K562 (cell line): ENCODE results near the gene IGFBPL1. TPM values are rescaled to one million over a fixed set of nuclear protein-coding genes. Genes with fewer than 3 reads are reported as not detected.

Experiments used
- ATAC-seq: fragments of 200-7000 bp; cut with Tn5 transposase; 3 replicates; pipeline ENCODE4 v1.9.1; 2020; ENCODE audit warnings: moderate library complexity
- BruUV-seq: library from RNA; stranded (reverse); fragments of 400-500 nt; replicated peaks from 2 replicates; lab custom pipeline; 2021; lab: Mats Ljungman, UMichigan
- CTCF ChIA-PET: fragments of 300-600 bp; formaldehyde crosslinking; extraction: SDS; loops from one replicate; lab custom pipeline; 2021; ENCODE audit warnings: low intra/inter-chr PET ratio; lab: Yijun Ruan, JAX
- POLR2A ChIA-PET: fragments of 300-600, 350-650 bp; sonication (Branson Sonifier 250); formaldehyde crosslinking; extraction: SDS; loops from one replicate; lab custom pipeline; 2021; ENCODE audit warnings: antibody characterized with exemption, inconsistent platforms; lab: Yijun Ruan, JAX
- DNase-seq, 4 experiments: peaks; one replicate each; pipeline versions ENCODE4 v3.0.0 to v3.0.0-alpha.2; 2011 to 2018; ENCODE audit warnings: low spot score in 3 of 4, mixed read lengths in 3 of 4; ENCODE audit errors: extremely low read depth in 1 of 4
- FAIRE-seq: peaks from 2 replicates; lab custom pipeline; 2011; peaks lifted over from hg19 to GRCh38; lab: Jason Lieb, UNC
- H2AFZ ChIP-seq: 2 replicates; pipeline ENCODE4 v1.6.0; 2011; ENCODE audit warnings: low read depth, low read length, control low read depth, inconsistent platforms
- H3K27ac ChIP-seq: fragments of 200-600 bp; 3 replicates; pipeline ENCODE4 v1.8.0; 2011; ENCODE audit warnings: low read depth, mild to moderate bottlenecking, control low read depth, inconsistent platforms, low read length, moderate library complexity, mixed read lengths; ENCODE audit errors: extremely low read depth
- H3K27me3 ChIP-seq, 2 experiments: fragments of 300-600 bp in 1 of 2; 2 replicates in 1 of 2; 3 replicates in 1 of 2; pipeline versions ENCODE4 v1.6.0 to v1.8.0; 2011; ENCODE audit warnings: inconsistent platforms in 2 of 2, low read length in 2 of 2, mild to moderate bottlenecking in 1 of 2, mixed read lengths in 1 of 2, moderate library complexity in 1 of 2; ENCODE audit not compliant: control insufficient read depth in 2 of 2, insufficient read depth in 2 of 2
- H3K36me3 ChIP-seq: fragments of 300-600 bp; 3 replicates; pipeline ENCODE4 v1.8.0; 2011; ENCODE audit warnings: mild to moderate bottlenecking, low read length, inconsistent platforms; ENCODE audit not compliant: control insufficient read depth, insufficient read depth
- H3K4me1 ChIP-seq, 2 experiments: fragments of 200-600 bp in 1 of 2; replicated peaks in 1 of 2; 2 replicates in 1 of 2; 3 replicates in 1 of 2; pipeline versions ENCODE4 v1.5.1 to v1.8.0; 2011; ENCODE audit warnings: inconsistent platforms in 2 of 2, low read length in 2 of 2, mild to moderate bottlenecking in 1 of 2, mixed read lengths in 1 of 2, moderate library complexity in 1 of 2; ENCODE audit not compliant: control insufficient read depth in 2 of 2, insufficient read depth in 2 of 2
- H3K4me2 ChIP-seq: 2 replicates; pipeline ENCODE4 v1.6.1; 2011; ENCODE audit warnings: low read length, control low read depth, inconsistent platforms, mixed read lengths; ENCODE audit not compliant: insufficient read depth
- H3K4me3 ChIP-seq: fragments of 200-600 bp; sonication (generic), shearing (Covaris generic); 2 replicates; pipeline ENCODE4 v1.5.1; 2016; ENCODE audit warnings: control low read depth, inconsistent platforms
- H3K79me2 ChIP-seq: fragments of 200-600 bp; 3 replicates; pipeline ENCODE4 v1.8.0; 2011; ENCODE audit warnings: low read length, inconsistent platforms; ENCODE audit not compliant: control insufficient read depth, insufficient read depth
- H3K9ac ChIP-seq, 2 experiments: 2 replicates each; pipeline versions ENCODE4 v1.6.0 to v1.6.1; 2011; ENCODE audit warnings: low read depth in 2 of 2, low read length in 2 of 2, control low read depth in 1 of 2, inconsistent platforms in 1 of 2, mild to moderate bottlenecking in 1 of 2, mixed read lengths in 1 of 2; ENCODE audit not compliant: insufficient read depth in 1 of 2
- H3K9me1 ChIP-seq: one replicate; pipeline ENCODE4 v1.6.0; 2011; ENCODE audit warnings: inconsistent platforms, mild to moderate bottlenecking, low read length, moderate library complexity; ENCODE audit not compliant: control insufficient read depth, insufficient read depth
- H3K9me3 ChIP-seq: replicated peaks from 2 replicates; pipeline ENCODE4 v1.5.1; 2011; ENCODE audit warnings: low read depth, low read length, inconsistent platforms; ENCODE audit not compliant: control insufficient read depth, insufficient read depth
- H4K20me1 ChIP-seq: replicated peaks from 2 replicates; pipeline ENCODE4 v1.6.1; 2011; ENCODE audit warnings: low read length, inconsistent platforms, mixed read lengths; ENCODE audit not compliant: control insufficient read depth, insufficient read depth
- AFF1 ChIP-seq, 2 experiments: fragments of 450-650 bp; IDR thresholded peaks; 2 replicates each; pipeline ENCODE4 v1.6.1; 2018; ENCODE audit warnings: mild to moderate bottlenecking in 2 of 2, low read depth in 1 of 2; ENCODE audit not compliant: partially characterized antibody in 2 of 2
- KDM5B ChIP-seq: fragments of 200-600 bp; sonication (generic); IDR thresholded peaks from 2 replicates; pipeline ENCODE4 v1.6.1; 2012; ENCODE audit warnings: low read depth, mild to moderate bottlenecking, moderate library complexity, low read length, control low read depth, inconsistent platforms; ENCODE audit not compliant: insufficient replicate concordance
- KHSRP ChIP-seq: fragments of 450-650 bp; IDR thresholded peaks from 2 replicates; pipeline ENCODE4 v1.6.1; 2017
- TAF9B ChIP-seq: fragments of 450-650 bp; IDR thresholded peaks from 2 replicates; pipeline ENCODE4 v1.6.1; 2018; ENCODE audit warnings: mild to moderate bottlenecking; ENCODE audit not compliant: partially characterized antibody
- TRIM28 ChIP-seq: fragments of 450-650 bp; IDR thresholded peaks from 2 replicates; pipeline ENCODE4 v1.6.1; 2017
- ZFP36 ChIP-seq: fragments of 150-350 bp; IDR thresholded peaks from 2 replicates; pipeline ENCODE4 v1.6.1; 2018; ENCODE audit warnings: low read length, low read depth; ENCODE audit not compliant: partially characterized antibody
- ZNF589 ChIP-seq: fragments of 200-800 bp; sonication (Bioruptor generic); IDR thresholded peaks from 2 replicates; pipeline ENCODE4 v1.6.1; 2016; ENCODE audit warnings: low read depth, missing genetic modification characterization, missing compliant biosample characterization
- WGBS: fragments of 100-300 bp; shearing (Covaris generic); methylation state at CpG from one replicate; pipeline ENCODE4 v1.1.6; 2016; ENCODE audit warnings: low coverage, mixed read lengths; ENCODE audit not compliant: insufficient coverage; ENCODE audit errors: missing lambda C conversion rate; 5-methylcytosine and 5-hydroxymethylcytosine counted together
- in situ Hi-C: fragments of 300-500 bp; cut with MboI; formaldehyde crosslinking; loops from 4 replicates; pipeline ENCODE4 v1.15.0; 2018; ENCODE audit warnings: inconsistent platforms, mixed read lengths
- intact Hi-C: fragments of 100-400 bp; cut with micrococcal nuclease; formaldehyde crosslinking; loops from 2 replicates; pipeline ENCODE4 v1.14.2; 2022
- polyA plus RNA-seq, 8 experiments: library from polyadenylated mRNA; depleted of rRNA in 4 of 8; stranded (reverse) in 5 of 8; unstranded in 3 of 8; fragments of >200 nt; fragmentation: Nextera tagmentation in 2 of 8; fragmentation: Illumina TruSeq in 1 of 8; extraction: Ambion mirVana in 2 of 8; extraction: Trizol in 1 of 8; gene quantifications; 2 replicates each; pipeline versions ENCODE4 v1.2.1 to v1.2.3, GENCODE V29; 2011 to 2014; ENCODE audit warnings: inconsistent platforms in 1 of 8, missing spikeins in 1 of 8
- total RNA-seq, 7 experiments: library from RNA; depleted of rRNA in 6 of 7; stranded (reverse); fragments of >200 nt in 6 of 7; fragmentation: Illumina TruSeq in 2 of 7; extraction: Trizol in 2 of 7; gene quantifications; 2 replicates each; pipeline versions ENCODE4 v1.2.1 to v1.2.3, GENCODE V29; 2011 to 2021; ENCODE audit warnings: low replicate concordance in 1 of 7

The IGFBPL1 gene
- total and polyA plus RNA-seq, 9 of the 15 experiments (the other 6 are each of a cell fraction or from before 2014, with no cell fraction given): not detected

- DNase-seq: no peak
- ATAC-seq: no peak
- ChIA-PET CTCF (no interaction called here), POLR2A (interaction anchor here (0.5 kb wide), 1 partner anchor 100 kb away, joined by 3 read pairs; no protein-coding TSS in a partner anchor)
- in situ Hi-C loops: no loop called here
- Histone ChIP-seq H3K79me2 (no peaks in the 10 kb centered on the region), H3K4me1 (peaks cover 17 to 26% of the 10 kb centered on the region in 2 experiments), H3K4me2 (no peak overlapping the region), H4K20me1 (no peaks in the 10 kb centered on the region), H3K9me1 (no peaks in the 10 kb centered on the region), H3K27me3 (no peaks in the 10 kb centered on the region), H3K4me3 (no peak overlapping the region), H3K9me3 (no peaks in the 10 kb centered on the region), H3K9ac (no peak overlapping the region), H3K36me3 (no peaks in the 10 kb centered on the region), H3K27ac (no peak overlapping the region), H2AFZ (no peak overlapping the region)
- BruUV-seq: no TSS peak
- no peak for TF ChIP-seq ZNF589 (CRISPR knock-in tag)
- no peak for TF ChIP-seq KHSRP
- no peak for TF ChIP-seq TAF9B
- intact Hi-C loops: no loop called here
- FAIRE-seq: no peak
- 33% methylated on average over 3 of the region's 3 CpGs for WGBS
Measured at GRCh38 chr9:38385896-38386295, 38.4 kb downstream of the IGFBPL1 start.

- FAIRE-seq: no peak
- in situ Hi-C loops (no loop called here), intact Hi-C loops (no loop called here)
- ChIA-PET POLR2A (interaction anchor here (0.6 kb wide), 1 partner anchor 317 kb away, joined by 3 read pairs; no protein-coding TSS in a partner anchor), CTCF (no interaction called here)
- Histone ChIP-seq H3K27ac (no peak overlapping the region), H3K27me3 (no peaks in the 10 kb centered on the region), H3K9me3 (no peaks in the 10 kb centered on the region), H3K79me2 (no peaks in the 10 kb centered on the region), H3K36me3 (no peaks in the 10 kb centered on the region), H3K9ac (no peak overlapping the region), H3K9me1 (no peaks in the 10 kb centered on the region), H2AFZ (no peak overlapping the region), H3K4me2 (no peak overlapping the region), H3K4me1 (peaks cover 15 to 26% of the 10 kb centered on the region in 2 experiments), H3K4me3 (no peak overlapping the region), H4K20me1 (no peaks in the 10 kb centered on the region)
- DNase-seq: no peak
- TF ChIP-seq ZFP36 (peak; percentile 62), KDM5B (no peak), AFF1 (IDR thresholded peaks at IDR 0.05; ENCODE audit: low read depth in 1 of 2, partially characterized antibody in 2 of 2) (no peak), TRIM28 (no peak)
- BruUV-seq: no TSS peak
- no peak for ATAC-seq
- 4% methylated on average over 3 of the region's 3 CpGs for WGBS
Measured at GRCh38 chr9:38384990-38385848, 39.0 kb downstream of the IGFBPL1 start.
